SK-N-MC (cell line): Measurements from ENCODE around the gene GBE1.

ENCODE experiments used
- EZH2 ChIP-seq: fragments of 200-600 bp; sonication (generic); IDR thresholded peaks from one replicate; pipeline ENCODE4 v1.6.1; 2017; ENCODE audit warnings: antibody characterized with exemption
- FOXP2 ChIP-seq: optimal IDR thresholded peaks from 2 replicates; pipeline ENCODE3; 2011; ENCODE audit warnings: mild to moderate bottlenecking, moderate library complexity; ENCODE audit not compliant: insufficient read depth; ENCODE audit errors: extremely low read length, control extremely low read depth
- POLR2AphosphoS5 ChIP-seq: IDR thresholded peaks from 2 replicates; pipeline ENCODE4 v1.6.1; 2012; ENCODE audit warnings: mild to moderate bottlenecking, low read depth, low read length, borderline replicate concordance

DNA sequence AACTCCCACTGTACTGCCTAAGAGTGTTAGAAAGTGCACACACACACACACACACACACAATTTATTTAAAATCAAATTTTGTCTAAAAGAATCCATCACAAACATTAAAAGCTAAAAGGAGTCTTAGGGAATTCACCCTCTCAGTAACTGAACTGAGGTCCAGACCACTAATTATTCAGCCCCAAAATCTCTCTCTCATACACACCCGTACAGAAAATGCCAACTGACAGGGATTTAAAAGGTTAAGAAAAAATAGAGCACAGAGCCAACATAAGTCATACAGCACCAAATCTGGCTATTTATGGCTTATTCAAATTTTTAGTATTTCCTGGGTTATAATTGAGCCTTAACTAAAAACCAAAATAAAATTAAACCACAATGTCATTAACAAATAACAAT is 20.7 kb downstream of the GBE1 start:
- TF ChIP-seq POLR2AphosphoS5 (no peak), EZH2 (no peak), FOXP2 (no peak)
